HepG2 (cell line): ENCODE measurements around the gene GADD45B. TPM values are rescaled to one million over a fixed set of nuclear protein-coding genes. Genes with fewer than 3 reads are reported as not detected.

Experiments used
- ARNTL ChIP-seq: sonication (generic); formaldehyde crosslinking; IDR thresholded peaks from 2 replicates; pipeline ENCODE4 v1.4.0; 2020; ENCODE audit warnings: mild to moderate bottlenecking, missing genetic modification reagents
- ASH2L ChIP-seq: fragments of 300-600, 200-600 bp; sonication (generic); IDR thresholded peaks from 2 replicates; pipeline ENCODE4 v1.7.0; 2017; ENCODE audit warnings: low read depth, mild to moderate bottlenecking, moderate library complexity, mixed read lengths, low read length; ENCODE audit not compliant: insufficient read length
- CHD4 ChIP-seq: fragments of 200-600 bp; sonication (generic); IDR thresholded peaks from 2 replicates; pipeline ENCODE4 v1.7.0; 2017; ENCODE audit warnings: mild to moderate bottlenecking, low read length, borderline replicate concordance
- IKZF1 ChIP-seq: fragments of 450-650 bp; IDR thresholded peaks from 2 replicates; pipeline ENCODE4 v1.7.1; 2016
- KAT7 ChIP-seq: IDR thresholded peaks from 2 replicates; pipeline ENCODE4 v1.6.1; 2018; ENCODE audit warnings: borderline replicate concordance, missing compliant biosample characterization
- MIER2 ChIP-seq: IDR thresholded peaks from 2 replicates; pipeline ENCODE4 v1.6.1; 2016; ENCODE audit warnings: missing biosample characterization, missing genetic modification reagents
- MLX ChIP-seq: IDR thresholded peaks from 2 replicates; pipeline ENCODE4 v1.6.1; 2016
- MTA1 ChIP-seq: sonication (generic); formaldehyde crosslinking; IDR thresholded peaks from 2 replicates; pipeline ENCODE4 v1.4.0; 2020; ENCODE audit warnings: missing genetic modification reagents, mild to moderate bottlenecking, borderline replicate concordance
- MTF1 ChIP-seq: sonication (generic); formaldehyde crosslinking; IDR thresholded peaks from 2 replicates; pipeline ENCODE4 v1.5.0; 2020; ENCODE audit warnings: missing genetic modification reagents
- MZF1 ChIP-seq: sonication (generic); formaldehyde crosslinking; IDR thresholded peaks from 2 replicates; pipeline ENCODE4 v1.8.1; 2023; ENCODE audit warnings: mild to moderate bottlenecking, missing genetic modification reagents, borderline replicate concordance
- PRMT3 ChIP-seq: sonication (generic); formaldehyde crosslinking; IDR thresholded peaks from 2 replicates; pipeline ENCODE4 v1.8.1; 2022; ENCODE audit warnings: low read depth, mild to moderate bottlenecking, moderate library complexity, missing genetic modification reagents, borderline replicate concordance
- REL ChIP-seq: sonication (generic); formaldehyde crosslinking; conservative IDR thresholded peaks from 2 replicates; pipeline ENCODE4 v1.8.0; 2022; ENCODE audit warnings: mild to moderate bottlenecking, missing genetic modification reagents, moderate library complexity
- RELA ChIP-seq: sonication (generic); formaldehyde crosslinking; IDR thresholded peaks from 2 replicates; pipeline ENCODE4 v1.4.0; 2020; ENCODE audit warnings: missing genetic modification reagents
- SMARCC2 ChIP-seq: fragments of 450-650 bp; IDR thresholded peaks from 2 replicates; pipeline ENCODE4 v1.6.1; 2017; ENCODE audit warnings: antibody characterized with exemption, mild to moderate bottlenecking
- SOX6 ChIP-seq, 2 experiments: fragments of 450-650 bp in 1 of 2; sonication (generic) in 1 of 2; formaldehyde crosslinking in 1 of 2; IDR thresholded peaks; 2 replicates each; pipeline versions ENCODE4 v1.4.0 to v1.6.1; 2017 to 2020; ENCODE audit warnings: antibody characterized with exemption in 1 of 2, mild to moderate bottlenecking in 1 of 2, missing genetic modification reagents in 1 of 2
- TEAD2 ChIP-seq: sonication (generic); formaldehyde crosslinking; IDR thresholded peaks from 2 replicates; pipeline ENCODE4 v1.9.0; 2021; ENCODE audit warnings: missing genetic modification reagents
- TIGD3 ChIP-seq: sonication (generic); formaldehyde crosslinking; IDR thresholded peaks from 2 replicates; pipeline ENCODE4 v1.5.1; 2020; ENCODE audit warnings: mild to moderate bottlenecking, missing genetic modification reagents, borderline replicate concordance
- TOE1 ChIP-seq: sonication (generic); formaldehyde crosslinking; IDR thresholded peaks from 2 replicates; pipeline ENCODE4 v1.4.0; 2020; ENCODE audit warnings: mild to moderate bottlenecking, missing genetic modification reagents
- YY1 ChIP-seq: IDR thresholded peaks from 2 replicates; pipeline ENCODE4 v1.6.1; 2011; ENCODE audit warnings: low read length, low read depth, moderate library complexity, mild to moderate bottlenecking; ENCODE audit not compliant: insufficient read depth, insufficient replicate concordance
- ZIK1 ChIP-seq: sonication (generic); formaldehyde crosslinking; IDR thresholded peaks from 2 replicates; pipeline ENCODE4 v1.5.0; 2020; ENCODE audit warnings: mild to moderate bottlenecking, low read depth, missing genetic modification reagents, borderline replicate concordance
- ZKSCAN1 ChIP-seq: fragments of 150-350 bp; IDR thresholded peaks from 2 replicates; pipeline ENCODE4 v1.6.1; 2014; ENCODE audit warnings: low read length
- ZNF143 ChIP-seq: sonication (generic); formaldehyde crosslinking; IDR thresholded peaks from 2 replicates; pipeline ENCODE4 v1.4.0; 2020; ENCODE audit warnings: missing genetic modification reagents
- ZNF530 ChIP-seq: sonication (generic); formaldehyde crosslinking; IDR thresholded peaks from 2 replicates; pipeline ENCODE4 v1.5.0; 2020; ENCODE audit warnings: low read depth, mild to moderate bottlenecking, missing genetic modification reagents
- ZNF550 ChIP-seq: sonication (generic); formaldehyde crosslinking; IDR thresholded peaks from 2 replicates; pipeline ENCODE4 v1.4.0; 2020; ENCODE audit warnings: mild to moderate bottlenecking, missing genetic modification reagents, borderline replicate concordance
- ZNF563 ChIP-seq: sonication (generic); formaldehyde crosslinking; IDR thresholded peaks from 2 replicates; pipeline ENCODE4 v1.8.0; 2022; ENCODE audit warnings: mild to moderate bottlenecking, moderate library complexity, missing genetic modification reagents
- ZNF615 ChIP-seq: sonication (generic); formaldehyde crosslinking; IDR thresholded peaks from 2 replicates; pipeline ENCODE4 v1.5.0; 2020; ENCODE audit warnings: mild to moderate bottlenecking, missing genetic modification reagents, borderline replicate concordance
- ZSCAN29 ChIP-seq: sonication (generic); formaldehyde crosslinking; conservative IDR thresholded peaks from 2 replicates; pipeline ENCODE4 v1.4.0; 2020; ENCODE audit warnings: mild to moderate bottlenecking, missing genetic modification reagents
- polyA plus RNA-seq, 8 experiments: library from polyadenylated mRNA; depleted of rRNA in 3 of 8; stranded (reverse) in 7 of 8; unstranded in 1 of 8; fragments of >200 nt; fragmentation: Illumina TruSeq in 4 of 8; extraction: Trizol in 4 of 8; gene quantifications; 2 replicates each; pipeline versions ENCODE4 v1.2.1 to v1.2.3, GENCODE V29; 2011 to 2016; ENCODE audit warnings: low read depth in 4 of 8, missing spikeins in 1 of 8, mixed read lengths in 1 of 8; ENCODE audit not compliant: insufficient read depth in 1 of 8
- total RNA-seq, 5 experiments: library from RNA; depleted of rRNA; stranded (reverse); fragments of >200 nt; fragmentation: Illumina TruSeq; extraction: Trizol; gene quantifications; 2 replicates each; pipeline ENCODE4 v1.2.3, GENCODE V29; 2016; ENCODE audit warnings: low read depth in 1 of 5
- TF ChIP-seq, protein P1 (sequence below): sonication (generic); formaldehyde crosslinking; IDR thresholded peaks from 2 replicates; pipeline ENCODE4 v1.4.0; 2020; ENCODE audit warnings: mild to moderate bottlenecking, low read depth, missing genetic modification reagents

The GADD45B gene
- total and polyA plus RNA-seq, 2 of the 13 experiments (the other 11 are each of a cell fraction or from before 2014, with no cell fraction given), result 4.6 to 34.1 TPM

GRCh38 chr19:2524840-2525723, 49.2 kb downstream of the GADD45B start (continued):
- no peak for TF ChIP-seq PRMT3 (CRISPR knock-in tag)
- no peak for TF ChIP-seq CHD4
- TF ChIP-seq ZKSCAN1, result no peak
- no peak for TF ChIP-seq ZNF563 (CRISPR knock-in tag)
- no peak for TF ChIP-seq ZSCAN29 (CRISPR knock-in tag)
- no peak for TF ChIP-seq TIGD3
- no peak for TF ChIP-seq MLX (CRISPR knock-in tag)
- no peak for TF ChIP-seq ASH2L
- no peak for TF ChIP-seq YY1
- TF ChIP-seq ZIK1 (CRISPR knock-in tag), result no peak
- TF ChIP-seq SMARCC2, result no peak
- no peak for TF ChIP-seq TEAD2 (CRISPR knock-in tag)
- TF ChIP-seq ZNF615 (CRISPR knock-in tag), result no peak
- TF ChIP-seq ZNF143, result no peak
- TF ChIP-seq SOX6 (IDR thresholded peaks at IDR 0.05), result no peak
- TF ChIP-seq SOX6 (CRISPR knock-in tag; IDR thresholded peaks at IDR 0.05), result no peak
- TF ChIP-seq ARNTL (CRISPR knock-in tag), result 0 out of 2 replicates have a peak, but pooled peaks have one; percentile 39
- no peak for TF ChIP-seq MZF1 (CRISPR knock-in tag)
- no peak for TF ChIP-seq RELA
- no peak for TF ChIP-seq REL (CRISPR knock-in tag)
- no peak; the same call in 1 of the 2 replicates for TF ChIP-seq MTA1 (CRISPR knock-in tag)
- no peak for TF ChIP-seq MIER2 (CRISPR knock-in tag)
- TF ChIP-seq TOE1 (CRISPR knock-in tag), result no peak
- TF ChIP-seq MTF1 (CRISPR knock-in tag), result no peak
- 0 out of 2 replicates have a peak, but pooled peaks have one; percentile 59 for TF ChIP-seq KAT7 (CRISPR knock-in tag)
- TF ChIP-seq ZNF550 (CRISPR knock-in tag), result no peak
- no peak for TF ChIP-seq IKZF1
- no peak for TF ChIP-seq ZNF530 (CRISPR knock-in tag)
- TF ChIP-seq, protein P1, sequence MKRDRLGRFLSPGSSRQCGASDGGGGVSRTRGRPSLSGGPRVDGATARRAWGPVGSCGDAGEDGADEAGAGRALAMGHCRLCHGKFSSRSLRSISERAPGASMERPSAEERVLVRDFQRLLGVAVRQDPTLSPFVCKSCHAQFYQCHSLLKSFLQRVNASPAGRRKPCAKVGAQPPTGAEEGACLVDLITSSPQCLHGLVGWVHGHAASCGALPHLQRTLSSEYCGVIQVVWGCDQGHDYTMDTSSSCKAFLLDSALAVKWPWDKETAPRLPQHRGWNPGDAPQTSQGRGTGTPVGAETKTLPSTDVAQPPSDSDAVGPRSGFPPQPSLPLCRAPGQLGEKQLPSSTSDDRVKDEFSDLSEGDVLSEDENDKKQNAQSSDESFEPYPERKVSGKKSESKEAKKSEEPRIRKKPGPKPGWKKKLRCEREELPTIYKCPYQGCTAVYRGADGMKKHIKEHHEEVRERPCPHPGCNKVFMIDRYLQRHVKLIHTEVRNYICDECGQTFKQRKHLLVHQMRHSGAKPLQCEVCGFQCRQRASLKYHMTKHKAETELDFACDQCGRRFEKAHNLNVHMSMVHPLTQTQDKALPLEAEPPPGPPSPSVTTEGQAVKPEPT (CRISPR knock-in tag), result no peak
